ENCODE measurements around the gene SPACA6. TPM values are rescaled to one million over a fixed set of nuclear protein-coding genes. Genes with fewer than 3 reads are reported as not detected.

Gene SPACA6
- total RNA-seq, 1 experiment from 2014 or later, result 18.9 TPM

GRCh38 chr19:51742789-51743188 is 49.7 kb downstream of the SPACA6 start:
- H4K91ac ChIP-seq (ENCODE audit: insufficient read length, low read depth, low read length), result no peak overlapping the region
- H3K23me2 ChIP-seq (ENCODE audit: insufficient read length, low read depth, low read length, poor library complexity, severe bottlenecking), result no peaks in the 10 kb centered on the region
- H2AK5ac ChIP-seq (ENCODE audit: insufficient read length, low read length), result no peak overlapping the region
- H2BK5ac ChIP-seq (ENCODE audit: insufficient read length, low read length), result no peak overlapping the region
- H3K56ac ChIP-seq (ENCODE audit: insufficient read length, low read depth, low read length), result no peak overlapping the region
- no peak overlapping the region for H2AFZ ChIP-seq (ENCODE audit: low read length)
- Mint-ChIP-seq H3K4me3 (no peak overlapping the region), H3K4me1 (no peaks in the 10 kb centered on the region), H3K27me3 (ENCODE audit: low read depth) (peaks cover 9% of the 10 kb centered on the region), H3K27ac (no peak overlapping the region), H3K36me3 (ENCODE audit: insufficient read depth in 1 of 3, low read depth in 3 of 3) (peaks cover 0 to 2% (median 0%) of the 10 kb centered on the region in 3 experiments; a peak in 1 of 7 replicates), H3K9me3 (peaks cover 26 to 76% of the 10 kb centered on the region in 2 experiments)
- no peaks in the 10 kb centered on the region for H3K9me3 ChIP-seq (ENCODE audit: control insufficient read depth, low read depth, low read length)
- no peak for TF ChIP-seq CTCF (conservative IDR thresholded peaks at IDR 0.05)
- no peak overlapping the region for H3K18ac ChIP-seq (ENCODE audit: insufficient read length, low read depth, low read length)
- no peak for DNase-seq
- no peak overlapping the region for H4K8ac ChIP-seq (replicated peaks; ENCODE audit: insufficient read length, low read depth, low read length)
- H3K79me2 ChIP-seq (ENCODE audit: insufficient read depth, low read length), result no peaks in the 10 kb centered on the region
- H3K14ac ChIP-seq (ENCODE audit: insufficient read depth, low read length), result no peak overlapping the region
- no peak overlapping the region for H2BK120ac ChIP-seq (ENCODE audit: low read depth, low read length, poor library complexity, severe bottlenecking)
- H2BK15ac ChIP-seq (ENCODE audit: low read depth, low read length), result no peak overlapping the region
- no peak overlapping the region for H3K4me2 ChIP-seq (ENCODE audit: insufficient read depth, insufficient read length, low read length)
- no peak overlapping the region for H3K9ac ChIP-seq (ENCODE audit: extremely low read depth, insufficient read length, low read length)
- no peak overlapping the region for H2BK12ac ChIP-seq (ENCODE audit: insufficient read length, low read depth, low read length)
- no peak overlapping the region for H3K23ac ChIP-seq (ENCODE audit: insufficient read length, low read depth, low read length)
- H3K27me3 ChIP-seq (ENCODE audit: insufficient read depth, low read length), result no peaks in the 10 kb centered on the region
- H3K27ac ChIP-seq (ENCODE audit: insufficient read length, low read depth, low read length), result no peak overlapping the region
- H3K4me1 ChIP-seq (ENCODE audit: insufficient read depth, low read length), result no peaks in the 10 kb centered on the region
- no peaks in the 10 kb centered on the region for H4K20me1 ChIP-seq (ENCODE audit: control insufficient read depth, insufficient read depth, insufficient read length)
- H3T11ph ChIP-seq (ENCODE audit: low read length), result no peak overlapping the region
- H4K5ac ChIP-seq (ENCODE audit: insufficient read length, low read depth, low read length), result no peak overlapping the region
- no CpG with 5 or more reads among the region's 6 CpGs for WGBS (ENCODE audit: extremely low coverage, insufficient read length, low lambda C conversion rate)
- no peaks in the 10 kb centered on the region for H3K79me1 ChIP-seq (ENCODE audit: insufficient read depth, low read depth, low read length, poor library complexity, severe bottlenecking)
- H2BK20ac ChIP-seq (ENCODE audit: low read depth, low read length, poor library complexity, severe bottlenecking), result no peak overlapping the region
- H3K4ac ChIP-seq (ENCODE audit: low read depth, low read length), result no peak overlapping the region
